Endothelial cell of umbilical vein (primary cell): ENCODE measurements around the gene MYO9B. TPM values are rescaled to one million over a fixed set of nuclear protein-coding genes. Genes with fewer than 3 reads are reported as not detected.

Experiments
- BruUV-seq: library from RNA; stranded (reverse); fragments of 400-500 nt; replicated peaks from 2 replicates; lab custom pipeline; 2021; lab: Mats Ljungman, UMichigan
- CTCF ChIA-PET: fragments of 300-600, 350-600 bp; sonication (Branson Sonifier 250); formaldehyde crosslinking; loops from one replicate; lab custom pipeline; 2021; ENCODE audit warnings: antibody characterized with exemption, inconsistent platforms; lab: Charles Lee
- POLR2A ChIA-PET: fragments of 300-600, 350-600 bp; sonication (Branson Sonifier 250); formaldehyde crosslinking; loops from one replicate; lab custom pipeline; 2021; ENCODE audit warnings: antibody characterized with exemption, inconsistent platforms; lab: Charles Lee
- DNase-seq: peaks from one replicate; pipeline ENCODE4 v3.0.0-alpha.2; 2011; ENCODE audit warnings: low read depth, low spot score
- FAIRE-seq: peaks from 2 replicates; lab custom pipeline; 2011; peaks lifted over from hg19 to GRCh38; lab: Jason Lieb, UNC
- H2AFZ ChIP-seq: 2 replicates; pipeline ENCODE4 v1.6.0; 2012; ENCODE audit warnings: low read depth, low read length, control low read depth, inconsistent platforms
- H3K27ac ChIP-seq: 2 replicates; pipeline ENCODE4 v1.5.1; 2011; ENCODE audit warnings: low read depth, mild to moderate bottlenecking, control low read depth, low read length, moderate library complexity; ENCODE audit not compliant: insufficient read depth
- H3K27me3 ChIP-seq, 2 experiments: 2 replicates each; pipeline versions ENCODE4 v1.6.0 to v1.6.1; 2011; ENCODE audit warnings: low read length in 2 of 2, mixed read lengths in 1 of 2; ENCODE audit not compliant: control insufficient read depth in 2 of 2, insufficient read depth in 2 of 2
- H3K36me3 ChIP-seq, 2 experiments: 2 replicates in 1 of 2; 3 replicates in 1 of 2; pipeline ENCODE4 v1.5.1; 2011; ENCODE audit warnings: low read length in 2 of 2, mild to moderate bottlenecking in 1 of 2, moderate library complexity in 1 of 2; ENCODE audit not compliant: control insufficient read depth in 2 of 2, insufficient read depth in 2 of 2; ENCODE audit errors: extremely low read depth in 1 of 2
- H3K4me1 ChIP-seq: 3 replicates; pipeline ENCODE4 v1.5.1; 2011; ENCODE audit warnings: mild to moderate bottlenecking, low read length; ENCODE audit not compliant: control insufficient read depth, insufficient read depth; ENCODE audit errors: extremely low read depth
- H3K4me2 ChIP-seq: 2 replicates; pipeline ENCODE4 v1.6.1; 2011; ENCODE audit warnings: low read length, control low read depth, mixed read lengths; ENCODE audit not compliant: insufficient read depth
- H3K4me3 ChIP-seq, 3 experiments: fragments of 200-600 bp in 1 of 3; sonication (generic), shearing (Covaris generic) in 1 of 3; replicated peaks in 1 of 3; 2 replicates each; pipeline ENCODE4 v1.5.1; 2011 to 2016; ENCODE audit warnings: control low read depth in 3 of 3, low read length in 3 of 3, mild to moderate bottlenecking in 2 of 3, inconsistent platforms in 1 of 3, low read depth in 1 of 3, moderate library complexity in 1 of 3; ENCODE audit not compliant: insufficient read depth in 1 of 3
- H3K79me2 ChIP-seq: 2 replicates; pipeline ENCODE4 v1.6.0; 2012; ENCODE audit warnings: low read length, inconsistent platforms; ENCODE audit not compliant: control insufficient read depth, insufficient read depth
- H3K9ac ChIP-seq: replicated peaks from 2 replicates; pipeline ENCODE3; 2011; ENCODE audit warnings: low read length, control low read depth; ENCODE audit not compliant: insufficient read depth; ENCODE audit errors: extremely low read depth
- H3K9me1 ChIP-seq: replicated peaks from 3 replicates; pipeline ENCODE4 v1.6.0; 2011; ENCODE audit warnings: mild to moderate bottlenecking, low read length; ENCODE audit not compliant: control insufficient read depth, insufficient read depth; ENCODE audit errors: extremely low read depth
- H3K9me3 ChIP-seq: replicated peaks from 2 replicates; pipeline ENCODE4 v1.5.1; 2012; ENCODE audit warnings: low read length, inconsistent platforms; ENCODE audit not compliant: control insufficient read depth, insufficient read depth
- H4K20me1 ChIP-seq: replicated peaks from 2 replicates; pipeline ENCODE3; 2011; ENCODE audit warnings: mild to moderate bottlenecking, low read length; ENCODE audit not compliant: control insufficient read depth, insufficient read depth; ENCODE audit errors: extremely low read depth
- CTCF ChIP-seq, 2 donors: IDR thresholded peaks; 1 replicate in 1 of 2; 2 replicates in 1 of 2; pipeline ENCODE4 v1.5.1; 2011; ENCODE audit warnings: low read length in 2 of 2, mild to moderate bottlenecking in 2 of 2, moderate library complexity in 2 of 2, control low read depth in 1 of 2, inconsistent platforms in 1 of 2, low read depth in 1 of 2; ENCODE audit not compliant: insufficient read depth in 1 of 2; ENCODE audit errors: extremely low read depth in 1 of 2
- EZH2 ChIP-seq: IDR thresholded peaks from 2 replicates; pipeline ENCODE4 v1.6.1; 2012; ENCODE audit warnings: borderline replicate concordance, low read depth, mild to moderate bottlenecking, moderate library complexity, low read length, inconsistent platforms; ENCODE audit not compliant: severe bottlenecking
- FOS ChIP-seq: IDR thresholded peaks from 2 replicates; pipeline ENCODE4 v1.6.1; 2011; ENCODE audit warnings: mild to moderate bottlenecking, low read length, moderate library complexity, borderline replicate concordance; ENCODE audit not compliant: insufficient read depth
- GATA2 ChIP-seq: IDR thresholded peaks from 2 replicates; pipeline ENCODE4 v1.7.0; 2011; ENCODE audit warnings: low read depth, mild to moderate bottlenecking, moderate library complexity, mixed read lengths, low read length; ENCODE audit not compliant: insufficient read length, insufficient read depth
- JUN ChIP-seq: IDR thresholded peaks from 2 replicates; pipeline ENCODE4 v1.6.1; 2011; ENCODE audit warnings: borderline replicate concordance, low read depth; ENCODE audit not compliant: insufficient read length, insufficient read depth
- MAX ChIP-seq: IDR thresholded peaks from 2 replicates; pipeline ENCODE4 v1.6.1; 2011; ENCODE audit not compliant: insufficient read depth, insufficient read length
- MYC ChIP-seq: IDR thresholded peaks from one replicate; pipeline ENCODE4 v1.6.1; 2011; ENCODE audit warnings: mild to moderate bottlenecking, low read depth, low read length
- POLR2A ChIP-seq: IDR thresholded peaks from 2 replicates; pipeline ENCODE4 v1.6.1; 2012; ENCODE audit warnings: low read depth, mild to moderate bottlenecking, control low read depth, low read length
- POLR2AphosphoS5 ChIP-seq: IDR thresholded peaks from 2 replicates; pipeline ENCODE4 v1.6.1; 2012; ENCODE audit warnings: low read depth, mild to moderate bottlenecking, control low read depth, low read length, moderate library complexity; ENCODE audit not compliant: insufficient read depth
- dilution Hi-C: fragments of 300-500 bp; cut with MboI; formaldehyde crosslinking; loops from one replicate; pipeline ENCODE4 v1.15.0; 2019; ENCODE audit warnings: low sequenced_read_pairs; ENCODE audit not compliant: extremely low pct_ligation_motif_present
- intact Hi-C: fragments of 100-400 bp; cut with micrococcal nuclease; formaldehyde crosslinking; loops from one replicate; pipeline ENCODE4 v1.10.0; 2022
- polyA plus RNA-seq, 4 experiments: library from polyadenylated mRNA; depleted of rRNA in 3 of 4; stranded (reverse) in 3 of 4; unstranded in 1 of 4; fragments of >200 nt; gene quantifications; 2 replicates each; pipeline versions ENCODE4 v1.2.1 to v1.2.3, GENCODE V29; 2011 to 2012; ENCODE audit warnings: missing spikeins in 1 of 4
- total RNA-seq: library from RNA; stranded (reverse); gene quantifications from 2 replicates; pipeline ENCODE4 v1.2.3, GENCODE V29; 2021

The MYO9B gene
- total and polyA plus RNA-seq, 2 donors (not counting 3 experiments of a cell fraction or from before 2014, with no cell fraction given) = 64.4 to 119 TPM

DNA sequence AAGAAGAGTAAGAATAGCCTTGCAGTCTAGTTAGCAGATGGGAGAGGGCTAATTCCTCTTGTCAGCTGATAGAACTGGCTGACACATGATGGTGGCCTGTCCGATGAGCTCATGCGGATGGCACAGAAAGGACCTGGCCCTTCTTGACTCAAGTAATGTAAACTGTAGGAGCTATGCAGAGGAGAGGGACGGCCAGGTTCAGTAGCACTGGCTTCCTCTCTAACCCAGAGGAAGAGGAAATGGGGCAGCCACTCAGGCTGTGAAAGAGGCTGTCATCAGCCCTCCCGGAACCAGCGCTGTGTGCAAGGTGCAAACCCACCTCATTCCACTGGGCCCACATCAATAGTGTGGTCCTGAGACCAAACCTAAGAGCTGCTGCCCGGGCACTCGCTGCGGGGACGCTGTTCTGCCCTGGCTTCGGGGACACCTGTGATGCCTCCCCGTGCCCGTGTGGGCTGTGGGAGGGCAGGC is 108.8 kb downstream of the MYO9B start:
- Histone ChIP-seq H3K9me1 (no peaks in the 10 kb centered on the region), H4K20me1 (no peaks in the 10 kb centered on the region), H3K4me2 (no peak overlapping the region), H3K9me3 (no peaks in the 10 kb centered on the region), H2AFZ (no peak overlapping the region), H3K9ac (no peak overlapping the region), H3K79me2 (no peaks in the 10 kb centered on the region), H3K4me1 (no peaks in the 10 kb centered on the region), H3K4me3 (no peak overlapping the region), H3K27me3 (no peaks in the 10 kb centered on the region), H3K36me3 (peaks cover 15 to 47% of the 10 kb centered on the region in 2 experiments), H3K27ac (no peak overlapping the region)
- BruUV-seq = no TSS peak
- dilution Hi-C loops = no loop called here
- no peak for TF ChIP-seq MYC
- TF ChIP-seq POLR2A = no peak
- TF ChIP-seq GATA2 = no peak
- no peak for TF ChIP-seq CTCF (IDR thresholded peaks at IDR 0.05; ENCODE audit: extremely low read depth in 1 of 2, insufficient read depth in 1 of 2, low read depth in 1 of 2, low read length in 2 of 2)
- intact Hi-C loops = no loop called here
- CTCF ChIA-PET = interaction anchor here (0.5 kb wide), 1 partner anchor 93 kb away, joined by 4 read pairs; no protein-coding TSS in a partner anchor
- no peak for DNase-seq
- no peak for FAIRE-seq
- POLR2A ChIA-PET = no interaction called here

GRCh38 chr19:17185590-17185989 is 110.0 kb downstream of the MYO9B start:
- Histone ChIP-seq H4K20me1 (no peaks in the 10 kb centered on the region), H3K9me3 (no peaks in the 10 kb centered on the region), H3K27ac (no peak overlapping the region), H3K9me1 (no peaks in the 10 kb centered on the region), H3K4me3 (no peak overlapping the region), H3K79me2 (no peaks in the 10 kb centered on the region), H3K4me1 (no peaks in the 10 kb centered on the region), H2AFZ (no peak overlapping the region), H3K4me2 (no peak overlapping the region), H3K27me3 (no peaks in the 10 kb centered on the region), H3K9ac (no peak overlapping the region), H3K36me3 (peaks cover 15 to 49% of the 10 kb centered on the region in 2 experiments)
- ChIA-PET CTCF (no interaction called here), POLR2A (no interaction called here)
- intact Hi-C loops = no loop called here
- FAIRE-seq (no peak), DNase-seq (no peak)
- BruUV-seq = no TSS peak
- TF ChIP-seq MAX (no peak), MYC (no peak), POLR2A (no peak), GATA2 (no peak), POLR2AphosphoS5 (no peak), EZH2 (no peak), FOS (no peak), JUN (no peak), CTCF (IDR thresholded peaks at IDR 0.05; ENCODE audit: extremely low read depth in 1 of 2, insufficient read depth in 1 of 2, low read depth in 1 of 2, low read length in 2 of 2) (no peak)
- dilution Hi-C loops = no loop called here
